SK-N-SH (cell line): ENCODE measurements around the gene TROAP.

Experiments
- CTCF ChIP-seq: fragments of 200-600 bp; sonication (generic); IDR thresholded peaks from 2 replicates; pipeline ENCODE4 v1.6.1; 2017; ENCODE audit warnings: antibody characterized with exemption, mild to moderate bottlenecking, moderate library complexity
- EP300 ChIP-seq, 2 experiments: IDR thresholded peaks; 2 replicates each; pipeline versions ENCODE4 v1.4.0 to v1.6.1; 2012; ENCODE audit warnings: borderline replicate concordance in 1 of 2, low read depth in 1 of 2, low read length in 1 of 2
- GABPA ChIP-seq: IDR thresholded peaks from 2 replicates; pipeline ENCODE4 v1.4.0; 2012; ENCODE audit warnings: low read depth, mild to moderate bottlenecking
- JUND ChIP-seq: IDR thresholded peaks from 2 replicates; pipeline ENCODE4 v1.4.0; 2012
- POLR2AphosphoS5 ChIP-seq: IDR thresholded peaks from 2 replicates; pipeline ENCODE4 v1.6.1; 2012; ENCODE audit warnings: low read depth, low read length
- RAD21 ChIP-seq: IDR thresholded peaks from 2 replicates; pipeline ENCODE4 v1.6.1; 2012; ENCODE audit warnings: mild to moderate bottlenecking, low read length
- RCOR1 ChIP-seq: fragments of 150-350 bp; IDR thresholded peaks from 2 replicates; pipeline ENCODE4 v1.6.1; 2017; ENCODE audit warnings: antibody characterized with exemption, low read length
- REST ChIP-seq: IDR thresholded peaks from 2 replicates; pipeline ENCODE4 v1.6.1; 2012; ENCODE audit warnings: mild to moderate bottlenecking, low read depth, low read length, moderate library complexity
- RFX5 ChIP-seq: IDR thresholded peaks from 2 replicates; pipeline ENCODE4 v1.6.1; 2012; ENCODE audit warnings: mild to moderate bottlenecking, improper control_type of control experiment, low read length
- SMC3 ChIP-seq: IDR thresholded peaks from 2 replicates; pipeline ENCODE4 v1.6.1; 2012; ENCODE audit warnings: low read depth, low read length, improper control_type of control experiment

GRCh38 chr12:49345825-49346658 lies 23.0 kb downstream of the TROAP start:
- no peak for TF ChIP-seq RFX5
- TF ChIP-seq EP300 (IDR thresholded peaks at IDR 0.05; ENCODE audit: borderline replicate concordance in 1 of 2, low read depth in 1 of 2, low read length in 1 of 2): no peak
- TF ChIP-seq SMC3: no peak
- TF ChIP-seq CTCF: no peak
- TF ChIP-seq RCOR1: no peak
- TF ChIP-seq JUND: no peak
- no peak for TF ChIP-seq GABPA
- TF ChIP-seq RAD21: no peak
- no peak for TF ChIP-seq POLR2AphosphoS5
- no peak for TF ChIP-seq REST
